B cell (primary cell): ENCODE data around the gene MTUS2.

ENCODE experiments used
- EZH2 ChIP-seq: IDR thresholded peaks from 2 replicates; pipeline ENCODE4 v1.6.1; 2012; ENCODE audit warnings: borderline replicate concordance, low read depth, mild to moderate bottlenecking, moderate library complexity, low read length; ENCODE audit not compliant: insufficient read depth, poor library complexity, severe bottlenecking
- TF ChIP-seq, protein P1 (sequence below): fragments of 200-600 bp; IDR thresholded peaks from one replicate; pipeline ENCODE4 v1.8.0; 2022; ENCODE audit warnings: antibody characterized with exemption, mild to moderate bottlenecking

DNA sequence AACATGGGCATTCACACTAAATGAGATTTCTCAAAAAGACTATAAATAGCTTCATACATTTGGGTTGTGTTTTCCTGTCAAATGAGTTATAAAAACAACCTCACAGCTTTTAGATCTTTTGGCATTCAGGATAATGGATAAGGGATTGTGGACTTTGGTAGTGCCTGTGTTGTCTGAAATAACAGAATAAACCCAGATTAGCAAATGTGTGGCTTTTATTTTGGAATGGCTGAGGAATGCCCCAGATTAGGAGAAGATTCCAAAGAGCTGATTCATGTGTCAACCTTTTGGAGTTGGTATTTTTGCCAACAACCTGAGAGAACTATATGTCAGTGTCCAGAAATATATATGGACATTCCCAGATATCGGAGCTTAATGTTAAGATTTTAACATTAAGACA is 164.7 kb downstream of the MTUS2 start:
- TF ChIP-seq, protein P1, sequence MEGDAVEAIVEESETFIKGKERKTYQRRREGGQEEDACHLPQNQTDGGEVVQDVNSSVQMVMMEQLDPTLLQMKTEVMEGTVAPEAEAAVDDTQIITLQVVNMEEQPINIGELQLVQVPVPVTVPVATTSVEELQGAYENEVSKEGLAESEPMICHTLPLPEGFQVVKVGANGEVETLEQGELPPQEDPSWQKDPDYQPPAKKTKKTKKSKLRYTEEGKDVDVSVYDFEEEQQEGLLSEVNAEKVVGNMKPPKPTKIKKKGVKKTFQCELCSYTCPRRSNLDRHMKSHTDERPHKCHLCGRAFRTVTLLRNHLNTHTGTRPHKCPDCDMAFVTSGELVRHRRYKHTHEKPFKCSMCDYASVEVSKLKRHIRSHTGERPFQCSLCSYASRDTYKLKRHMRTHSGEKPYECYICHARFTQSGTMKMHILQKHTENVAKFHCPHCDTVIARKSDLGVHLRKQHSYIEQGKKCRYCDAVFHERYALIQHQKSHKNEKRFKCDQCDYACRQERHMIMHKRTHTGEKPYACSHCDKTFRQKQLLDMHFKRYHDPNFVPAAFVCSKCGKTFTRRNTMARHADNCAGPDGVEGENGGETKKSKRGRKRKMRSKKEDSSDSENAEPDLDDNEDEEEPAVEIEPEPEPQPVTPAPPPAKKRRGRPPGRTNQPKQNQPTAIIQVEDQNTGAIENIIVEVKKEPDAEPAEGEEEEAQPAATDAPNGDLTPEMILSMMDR, result no peak
- no peak for TF ChIP-seq EZH2
